Stimulated activated CD4-positive, alpha-beta T cell treated with anti-CD3 and anti-CD28 coated beads, Interleukin-2, amount 100 ng/mL, for 4 hours (primary cell): ENCODE results near the gene MACROD1.

ENCODE experiments used
- DNase-seq: peaks from one replicate; pipeline ENCODE4 v3.0.0-alpha.2; 2020; ENCODE audit warnings: low read depth

MACROD1 gene

GRCh38 chr11:64074239-64074638, 91.7 kb downstream of the MACROD1 start:
- peak; percentile 7 for DNase-seq

DNA sequence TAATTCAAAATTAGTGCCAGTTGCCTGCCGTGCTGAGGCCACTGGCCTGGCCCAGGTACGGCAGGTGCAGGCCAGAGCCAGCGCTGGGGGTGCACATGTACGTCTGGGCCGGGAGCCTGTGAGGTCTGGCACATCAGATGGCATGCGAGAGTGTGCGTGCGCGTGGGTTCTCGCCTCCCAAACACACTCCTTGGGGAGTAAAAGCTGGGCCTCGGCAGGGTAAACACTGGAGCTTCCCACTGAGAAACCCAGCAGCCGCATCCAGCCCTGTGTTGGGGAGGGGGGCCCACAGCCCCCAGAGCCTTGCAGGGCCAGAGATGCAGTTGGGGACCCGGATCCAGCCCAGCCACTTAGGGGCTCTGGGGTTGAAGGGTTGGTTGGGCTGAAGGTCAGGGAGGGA, 92.4 kb downstream of the MACROD1 start:
- no peak for DNase-seq

DNA sequence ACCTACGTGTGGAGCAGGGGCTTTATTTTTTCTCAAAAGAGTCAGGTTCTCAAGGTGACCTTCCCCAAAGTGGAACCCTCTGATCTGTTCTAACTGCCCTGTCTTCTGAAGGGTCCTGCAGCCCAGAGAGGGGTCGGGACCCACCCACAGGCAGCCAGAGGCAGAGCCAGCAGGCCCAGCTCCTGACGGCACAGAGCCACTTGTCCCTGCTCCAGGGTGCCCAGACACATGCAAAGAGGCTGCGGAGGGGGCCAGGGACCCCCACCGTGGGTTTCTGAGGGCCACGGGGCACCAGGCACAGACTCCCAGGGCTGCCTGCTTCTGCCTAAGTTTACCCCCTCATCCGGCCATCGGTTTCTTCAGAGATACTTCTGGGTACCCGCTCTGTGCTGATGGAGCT, 93.0 kb downstream of the MACROD1 start:
- DNase-seq: no peak

- no peak for DNase-seq
Measured at GRCh38 chr11:64072403-64072802, 93.5 kb downstream of the MACROD1 start.

- DNase-seq: no peak
Measured at GRCh38 chr11:64071849-64072248, 94.1 kb downstream of the MACROD1 start.

- no peak for DNase-seq
Measured at GRCh38 chr11:64070314-64070681, 95.6 kb downstream of the MACROD1 start.

DNA sequence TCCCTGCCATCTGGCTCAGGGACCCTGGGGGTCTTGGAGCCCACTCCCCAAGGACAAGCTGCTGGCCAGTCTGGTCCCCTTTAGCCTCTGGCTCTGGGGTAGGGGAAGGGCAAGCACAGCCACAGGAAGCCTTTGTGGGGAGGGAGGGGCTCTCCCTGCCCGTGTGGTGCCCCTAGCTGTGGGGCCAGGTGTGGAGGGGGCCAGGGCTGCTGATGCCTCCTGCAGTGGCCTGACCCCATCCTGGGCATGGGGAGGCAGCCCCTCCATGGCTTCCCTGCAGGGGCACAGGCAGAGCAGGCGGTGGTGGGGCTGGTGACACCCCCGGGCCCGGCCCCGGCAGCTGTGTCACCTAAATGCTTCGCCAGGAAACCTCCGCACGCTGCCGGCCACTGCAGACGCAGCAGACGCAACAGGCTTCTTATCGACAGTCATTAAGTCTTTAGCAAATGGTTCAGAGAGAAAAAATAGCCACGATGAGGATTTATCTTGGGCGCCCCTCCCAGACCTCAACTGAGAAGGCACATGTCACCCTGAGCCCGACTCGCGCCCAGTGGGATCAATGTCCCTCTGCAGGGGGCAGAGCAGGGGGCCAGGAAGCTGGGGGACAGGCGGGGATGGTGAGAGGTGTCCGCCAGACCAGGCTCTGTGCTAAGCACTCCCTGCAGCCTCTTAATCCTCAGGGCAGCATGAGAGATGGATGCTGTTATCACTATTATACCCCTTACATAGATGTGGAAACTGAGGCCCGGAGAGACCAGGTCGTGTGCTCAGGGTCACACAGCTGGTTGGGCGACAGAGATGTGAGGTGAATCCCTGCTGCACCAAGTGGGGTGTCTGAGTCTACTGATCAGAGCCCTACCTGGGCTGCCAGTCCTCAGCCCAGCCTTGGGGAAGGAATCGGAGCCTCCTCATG, 96.3 kb downstream of the MACROD1 start:
- no peak for DNase-seq

DNA sequence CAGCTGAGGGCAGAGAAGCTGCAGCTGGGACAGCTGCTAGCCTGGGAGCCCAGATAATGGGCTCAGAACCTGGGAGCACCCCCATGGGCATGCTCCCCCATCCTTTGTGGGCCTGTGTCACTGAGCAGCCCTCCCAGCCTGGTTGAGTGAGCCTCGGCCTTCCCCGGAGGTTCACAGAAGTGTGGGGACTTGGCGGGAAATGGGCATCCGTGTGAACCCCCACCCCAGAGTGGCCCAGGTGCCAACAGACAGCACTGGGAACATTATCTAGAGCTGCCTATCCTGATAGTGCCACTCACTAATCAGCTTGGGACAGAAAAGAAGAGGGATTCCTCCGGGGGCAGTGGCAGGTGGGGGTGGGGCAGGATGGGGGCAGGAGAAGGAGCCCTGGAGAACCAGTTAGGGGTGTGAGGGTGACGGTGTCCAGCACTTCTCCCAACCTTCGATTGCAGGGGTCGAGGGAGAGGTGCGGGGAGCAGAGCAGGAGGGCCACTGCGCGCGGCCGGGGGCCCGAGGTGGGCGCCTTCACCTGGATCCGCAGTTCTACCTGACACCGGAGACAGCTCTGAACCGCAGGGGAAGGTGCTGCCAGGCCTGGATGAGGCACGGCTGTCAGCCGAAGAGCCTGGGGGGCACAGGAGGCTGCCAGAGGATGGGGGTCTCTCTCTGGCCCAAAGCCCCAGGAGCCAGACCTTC, 97.1 kb downstream of the MACROD1 start:
- DNase-seq: no peak

DNA sequence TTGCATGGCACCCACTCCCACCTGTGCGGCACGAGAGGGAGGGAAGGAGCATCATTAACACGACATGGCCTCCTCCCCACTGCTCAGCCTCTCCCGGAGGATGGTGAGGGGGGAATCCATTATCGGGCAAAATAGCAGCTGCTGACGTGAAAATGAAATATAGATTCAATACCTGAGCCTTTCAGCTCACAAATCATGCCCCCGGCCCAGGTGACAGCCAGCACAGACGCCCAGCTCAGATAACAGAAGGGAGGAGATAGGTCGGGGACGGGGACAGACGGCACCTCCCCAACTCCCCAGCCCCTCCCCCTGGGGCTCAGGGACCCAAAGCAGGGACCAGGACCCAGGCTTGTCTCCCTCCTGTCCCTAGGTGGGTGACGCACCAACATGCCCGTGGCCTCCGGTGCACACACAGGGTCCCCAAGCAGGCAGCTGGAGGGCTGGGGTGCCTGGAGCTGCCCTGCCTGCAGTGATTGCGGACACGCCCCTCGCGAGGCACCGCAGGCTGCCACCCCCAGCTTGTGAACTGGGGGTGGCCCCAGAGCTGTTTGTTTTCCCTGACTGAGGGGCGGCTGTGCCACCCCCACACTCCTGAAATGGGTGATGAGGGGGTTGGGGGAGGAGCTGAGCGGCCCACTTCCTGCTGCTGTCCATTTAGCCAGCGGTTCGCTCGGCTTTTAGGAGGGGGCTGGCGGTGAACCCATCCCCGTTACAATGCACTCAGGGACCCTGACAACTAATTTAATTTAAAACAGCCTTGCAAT, 98.5 kb downstream of the MACROD1 start:
- DNase-seq: no peak

- DNase-seq: no peak
Measured at GRCh38 chr11:64065712-64066111, 100.2 kb downstream of the MACROD1 start.

- no peak for DNase-seq
Measured at GRCh38 chr11:64065141-64065465, 100.8 kb downstream of the MACROD1 start.

DNA sequence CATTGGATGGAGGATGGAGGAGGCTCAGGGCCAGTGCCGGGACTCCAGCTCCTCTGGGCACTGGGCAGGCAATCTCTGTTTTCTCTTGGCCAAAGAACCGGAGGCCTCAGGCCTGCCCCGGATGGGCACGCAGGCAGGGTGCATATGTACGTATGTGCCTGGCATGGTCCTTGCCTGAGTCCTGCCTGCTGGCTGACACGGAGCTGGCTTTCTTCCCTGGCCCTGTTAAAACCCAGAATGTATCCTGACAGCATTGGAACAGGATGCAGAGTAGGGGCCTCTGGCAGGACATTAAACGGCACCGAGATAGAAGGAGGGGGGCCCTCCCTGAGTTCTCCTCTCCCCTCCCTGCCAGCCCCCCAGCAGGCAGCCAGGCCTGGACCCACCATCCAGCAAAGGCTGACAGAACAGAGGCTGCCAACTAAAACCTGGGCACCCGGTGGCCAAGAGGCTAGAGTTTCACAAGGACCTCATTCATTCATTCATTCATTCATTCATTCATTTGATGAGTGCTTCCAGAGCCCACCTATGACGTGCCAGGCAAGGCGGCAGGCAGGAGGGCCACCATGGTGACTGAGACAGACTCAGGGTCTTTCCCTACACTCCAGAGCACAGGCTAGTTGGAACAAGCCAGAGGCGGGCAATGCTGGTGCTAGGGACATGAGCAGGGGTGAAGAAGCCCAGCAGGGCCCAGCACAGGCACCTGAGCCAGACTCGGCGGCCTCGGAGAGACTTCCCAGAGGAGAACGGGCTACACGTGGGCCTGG, 101.4 kb downstream of the MACROD1 start:
- no peak for DNase-seq

DNA sequence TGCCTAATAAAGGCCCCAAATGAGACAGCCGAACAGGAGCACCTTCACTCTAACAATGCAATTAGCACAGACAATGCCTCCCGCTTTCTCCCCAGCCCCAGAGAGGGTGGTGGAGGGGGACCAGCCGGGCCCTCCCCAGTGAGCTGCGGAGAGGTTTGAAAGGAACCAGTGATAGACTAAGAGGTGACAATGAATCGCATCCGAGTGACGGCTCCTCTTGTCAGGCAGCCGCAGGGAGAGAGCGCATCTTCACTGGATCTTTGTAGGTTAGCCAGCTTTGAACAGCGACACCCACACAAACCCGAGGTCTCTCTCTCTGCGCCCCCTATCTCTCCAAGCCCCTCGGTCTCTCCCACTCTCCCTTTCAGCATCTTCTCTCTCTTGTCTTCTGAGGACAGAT, 102.1 kb downstream of the MACROD1 start:
- no peak for DNase-seq

DNA sequence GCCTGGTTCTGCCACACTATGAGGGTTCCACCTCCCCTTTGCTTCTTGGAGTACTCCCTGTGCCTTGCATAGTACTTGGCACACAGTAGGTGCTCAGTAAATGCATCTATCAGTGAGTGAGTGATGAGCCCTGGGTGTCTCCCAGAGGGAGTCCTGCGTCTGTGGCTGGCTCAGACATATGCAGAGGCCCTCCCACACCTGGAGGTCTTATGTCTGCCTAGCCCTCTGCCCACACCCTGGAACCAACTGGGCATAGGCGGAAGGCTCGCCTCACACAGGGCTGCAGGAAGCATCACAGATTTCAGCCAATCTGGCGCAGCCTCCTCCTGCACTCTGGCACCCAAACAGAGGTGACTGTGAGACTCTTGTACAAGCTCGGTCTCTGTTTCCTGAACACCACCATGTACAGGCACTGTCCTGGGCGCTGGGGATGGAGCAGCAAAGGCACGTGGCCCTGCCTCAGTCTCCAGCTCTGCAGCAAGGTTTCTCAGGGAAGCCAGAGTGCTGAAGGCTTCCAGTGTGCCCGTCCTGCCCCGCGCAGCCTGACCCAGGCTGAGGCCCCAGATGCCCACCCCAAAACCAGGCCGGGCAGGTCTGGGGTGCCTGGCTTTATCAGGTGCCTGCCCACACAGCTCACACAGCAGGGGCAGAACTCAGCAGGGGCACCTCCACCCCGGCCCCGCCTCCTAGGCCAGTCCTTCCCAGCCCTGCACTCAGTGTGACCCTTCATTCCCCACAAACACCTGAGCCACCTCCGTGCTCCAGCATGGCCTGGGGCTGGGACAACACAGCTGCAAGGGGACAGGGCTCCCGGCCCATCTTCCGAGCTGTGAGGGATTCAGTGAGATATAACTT, 103.5 kb downstream of the MACROD1 start:
- no peak for DNase-seq

GRCh38 chr11:64060861-64061444, 105.0 kb downstream of the MACROD1 start:
- peak; percentile 26 for DNase-seq

DNA sequence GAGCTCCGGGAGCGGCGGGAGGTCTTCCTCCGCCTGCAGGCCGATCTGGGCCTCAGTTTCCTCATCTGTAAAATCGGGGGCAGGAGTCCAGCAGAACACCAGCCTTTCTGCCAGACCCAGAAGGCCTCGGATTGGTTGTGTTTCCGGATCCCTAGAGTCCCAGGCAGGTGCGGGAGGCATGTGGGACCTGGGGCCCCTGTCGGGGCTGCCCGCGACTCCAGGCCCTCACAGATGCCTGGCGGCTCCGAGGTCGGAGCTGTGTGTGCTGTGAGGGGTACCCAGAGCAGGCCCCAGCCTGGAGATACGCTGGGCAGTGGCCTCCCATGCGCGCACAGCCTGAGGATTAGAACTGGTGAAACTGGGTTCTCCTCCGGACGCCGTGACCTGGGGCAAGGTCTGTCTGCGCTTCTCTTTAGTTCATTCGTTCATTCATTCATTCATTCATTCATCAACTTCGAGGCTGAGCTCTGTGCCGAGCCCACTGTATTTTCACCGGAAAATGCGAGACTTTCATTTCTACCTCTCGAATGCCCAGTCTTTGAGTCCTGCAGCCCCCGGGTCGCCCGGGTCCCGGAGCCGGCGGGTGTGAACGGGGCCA, 105.6 kb downstream of the MACROD1 start:
- no peak for DNase-seq

DNA sequence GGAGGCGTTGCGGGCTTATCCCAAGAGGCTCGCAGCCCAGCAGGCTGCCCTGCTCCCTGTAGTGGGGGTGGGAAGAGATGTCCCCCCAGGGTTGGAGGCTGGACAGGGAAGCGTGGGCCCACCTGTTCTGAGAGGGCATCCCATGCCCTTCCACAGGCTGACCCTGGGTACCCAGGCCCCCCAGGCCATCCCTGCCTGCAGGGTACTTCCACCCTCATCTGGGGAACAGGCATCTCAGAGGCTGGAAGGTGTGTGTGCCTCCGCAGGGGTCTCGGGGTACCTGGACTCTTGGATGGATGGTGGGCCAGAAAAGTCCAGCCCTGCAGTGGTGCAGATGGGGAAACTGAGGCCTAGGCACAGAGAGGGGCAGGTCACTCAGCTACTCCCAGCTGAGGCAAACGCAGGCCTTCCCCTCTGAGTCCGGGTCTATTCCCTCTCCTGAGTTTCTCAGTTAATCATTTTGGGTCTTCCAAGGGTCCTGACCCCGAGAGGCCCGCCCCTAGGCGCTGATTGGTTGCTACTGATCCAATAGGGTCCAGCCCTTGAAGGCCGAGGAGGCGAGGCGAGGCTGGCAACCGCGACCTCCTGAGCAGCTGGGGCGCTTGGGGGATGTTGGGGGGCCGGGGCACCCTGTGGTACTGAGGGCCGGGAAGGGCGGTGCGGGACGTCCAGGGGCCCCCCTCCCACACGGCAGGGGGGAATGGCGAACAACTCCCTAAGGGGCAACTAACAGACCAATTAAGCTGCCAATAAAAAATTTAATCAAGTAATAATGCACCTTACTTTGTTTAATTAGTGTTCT, 106.4 kb downstream of the MACROD1 start:
- DNase-seq: no peak

DNA sequence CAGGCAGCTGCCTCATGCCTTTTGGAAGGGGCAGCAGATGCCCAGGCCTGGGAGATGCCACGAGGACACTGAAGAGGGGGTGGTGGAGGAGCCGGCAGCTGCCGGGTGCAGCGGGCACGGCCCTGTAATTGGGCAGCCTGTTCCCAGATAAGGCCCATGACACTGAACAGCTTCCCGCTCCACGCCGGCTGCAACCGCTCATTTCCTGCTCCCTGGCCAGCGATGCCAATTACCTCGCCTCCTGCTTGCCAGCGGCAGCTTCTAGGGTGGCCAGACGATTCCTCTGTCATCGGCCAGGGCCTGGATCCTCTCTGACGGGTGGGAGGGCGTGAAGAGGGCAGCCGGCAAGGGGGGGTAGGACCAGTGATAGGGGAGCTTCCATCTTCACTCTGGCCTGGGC, 107.4 kb downstream of the MACROD1 start:
- no peak for DNase-seq

GRCh38 chr11:64057890-64058289, 108.0 kb downstream of the MACROD1 start:
- no peak for DNase-seq

DNA sequence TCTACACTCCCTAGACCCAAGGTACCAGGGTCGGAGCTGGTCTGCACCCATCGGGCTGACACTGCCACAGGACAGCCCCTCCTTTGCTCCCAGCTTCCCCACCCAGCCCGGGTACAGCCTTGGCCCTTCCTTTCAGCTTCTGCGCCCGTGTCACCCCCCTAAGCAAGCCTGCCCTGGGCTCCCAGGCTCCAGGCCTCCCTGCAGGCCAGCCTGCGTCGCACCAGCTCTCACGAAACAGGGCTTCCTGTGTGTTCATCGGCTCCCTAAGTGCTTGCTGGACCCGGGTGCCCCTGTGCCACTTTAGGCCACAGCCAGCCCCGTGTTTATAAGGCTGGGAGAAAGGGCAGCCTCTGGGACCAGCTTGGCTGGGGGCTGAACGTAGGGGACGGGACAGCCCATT, 109.1 kb downstream of the MACROD1 start:
- no peak for DNase-seq
